AG08395 (cell line): ENCODE results near the gene RAB22A.

Experiments
- DNase-seq: peaks from one replicate; pipeline ENCODE4 v3.0.0; 2012; ENCODE audit warnings: mixed read lengths, low spot score

The RAB22A gene

GRCh38 chr20:58416057-58416456 is 106.5 kb downstream of the RAB22A start:
- DNase-seq = no peak

- DNase-seq = no peak
Measured at GRCh38 chr20:58416835-58417234, 107.3 kb downstream of the RAB22A start.
